ENCODE results near the gene PIGH. TPM values are rescaled to one million over a fixed set of nuclear protein-coding genes. Genes with fewer than 3 reads are reported as not detected.

The PIGH gene
- total RNA-seq, 1 experiment from 2014 or later: 19.4 TPM

GRCh38 chr14:67569651-67570290, 30.3 kb downstream of the PIGH start:
- no peak for DNase-seq
- no peaks in the 10 kb centered on the region for H3K36me3 ChIP-seq
- no peaks in the 10 kb centered on the region for H3K9me3 ChIP-seq
- H3K27me3 ChIP-seq: no peaks in the 10 kb centered on the region
- H3K4me3 ChIP-seq: no peak overlapping the region

GRCh38 chr14:67569011-67569650, 30.9 kb downstream of the PIGH start:
- H3K4me3 ChIP-seq: no peak overlapping the region
- H3K27me3 ChIP-seq: no peaks in the 10 kb centered on the region
- H3K9me3 ChIP-seq: no peaks in the 10 kb centered on the region
- no peaks in the 10 kb centered on the region for H3K36me3 ChIP-seq
- DNase-seq: no peak

GRCh38 chr14:67567654-67568053, 32.4 kb downstream of the PIGH start:
- H3K36me3 ChIP-seq: no peaks in the 10 kb centered on the region
- H3K27me3 ChIP-seq: no peaks in the 10 kb centered on the region
- DNase-seq: no peak
- no peaks in the 10 kb centered on the region for H3K9me3 ChIP-seq
- H3K4me3 ChIP-seq: no peak overlapping the region

- H3K4me3 ChIP-seq: no peak overlapping the region
- DNase-seq: no peak
- no peaks in the 10 kb centered on the region for H3K36me3 ChIP-seq
- no peaks in the 10 kb centered on the region for H3K9me3 ChIP-seq
- no peaks in the 10 kb centered on the region for H3K27me3 ChIP-seq
Measured at GRCh38 chr14:67566908-67567307, 33.2 kb downstream of the PIGH start.

GRCh38 chr14:67564236-67564635, 35.8 kb downstream of the PIGH start:
- H3K9me3 ChIP-seq: no peaks in the 10 kb centered on the region
- no peak overlapping the region for H3K4me3 ChIP-seq
- no peak for DNase-seq
- no peaks in the 10 kb centered on the region for H3K27me3 ChIP-seq
- H3K36me3 ChIP-seq: no peaks in the 10 kb centered on the region

GRCh38 chr14:67562776-67563150, 37.3 kb downstream of the PIGH start:
- H3K4me3 ChIP-seq: no peak overlapping the region
- H3K27me3 ChIP-seq: no peaks in the 10 kb centered on the region
- no peaks in the 10 kb centered on the region for H3K9me3 ChIP-seq
- no peaks in the 10 kb centered on the region for H3K36me3 ChIP-seq
- DNase-seq: no peak

GRCh38 chr14:67562025-67562775, 37.9 kb downstream of the PIGH start:
- H3K36me3 ChIP-seq: no peaks in the 10 kb centered on the region
- H3K4me3 ChIP-seq: no peak overlapping the region
- H3K27me3 ChIP-seq: no peaks in the 10 kb centered on the region
- no peak for DNase-seq
- no peaks in the 10 kb centered on the region for H3K9me3 ChIP-seq

- H3K9me3 ChIP-seq: no peaks in the 10 kb centered on the region
- H3K27me3 ChIP-seq: no peaks in the 10 kb centered on the region
- H3K36me3 ChIP-seq: no peaks in the 10 kb centered on the region
- no peak for DNase-seq
- no peak overlapping the region for H3K4me3 ChIP-seq
Measured at GRCh38 chr14:67559639-67560038, 40.4 kb downstream of the PIGH start.

GRCh38 chr14:67557656-67558055, 42.4 kb downstream of the PIGH start:
- Histone ChIP-seq H3K9me3 (no peaks in the 10 kb centered on the region), H3K36me3 (no peaks in the 10 kb centered on the region)
- no peak for DNase-seq

GRCh38 chr14:67557118-67557517, 43.0 kb downstream of the PIGH start:
- no peaks in the 10 kb centered on the region for H3K9me3 ChIP-seq
- no peak for DNase-seq
- no peak overlapping the region for H3K4me3 ChIP-seq
- H3K27me3 ChIP-seq: no peaks in the 10 kb centered on the region
- H3K36me3 ChIP-seq: no peaks in the 10 kb centered on the region

More at GRCh38 chr14:67557656-67558055, 42.4 kb downstream of the PIGH start:
- no peak overlapping the region for H3K4me3 ChIP-seq
- H3K27me3 ChIP-seq: no peaks in the 10 kb centered on the region

GRCh38 chr14:67556671-67557070, 43.4 kb downstream of the PIGH start:
- no peaks in the 10 kb centered on the region for H3K36me3 ChIP-seq
- no peak for DNase-seq
- H3K9me3 ChIP-seq: no peaks in the 10 kb centered on the region
- H3K4me3 ChIP-seq: no peak overlapping the region
- no peaks in the 10 kb centered on the region for H3K27me3 ChIP-seq

GRCh38 chr14:67555518-67556090, 44.5 kb downstream of the PIGH start:
- Histone ChIP-seq H3K36me3 (no peaks in the 10 kb centered on the region), H3K27me3 (no peaks in the 10 kb centered on the region), H3K9me3 (no peaks in the 10 kb centered on the region), H3K4me3 (no peak overlapping the region)
- no peak for DNase-seq

- DNase-seq: no peak
- H3K4me3 ChIP-seq: no peak overlapping the region
- no peaks in the 10 kb centered on the region for H3K9me3 ChIP-seq
- H3K36me3 ChIP-seq: no peaks in the 10 kb centered on the region
- H3K27me3 ChIP-seq: no peaks in the 10 kb centered on the region
Measured at GRCh38 chr14:67554341-67554740, 45.7 kb downstream of the PIGH start.

GRCh38 chr14:67553547-67553946, 46.5 kb downstream of the PIGH start:
- Histone ChIP-seq H3K9me3 (no peaks in the 10 kb centered on the region), H3K27me3 (no peaks in the 10 kb centered on the region), H3K36me3 (no peaks in the 10 kb centered on the region), H3K4me3 (no peak overlapping the region)
- DNase-seq: no peak

- no peaks in the 10 kb centered on the region for H3K9me3 ChIP-seq
- H3K4me3 ChIP-seq: no peak overlapping the region
Measured at GRCh38 chr14:67551940-67552339, 48.1 kb downstream of the PIGH start.

GRCh38 chr14:67551123-67551522, 48.9 kb downstream of the PIGH start:
- no peaks in the 10 kb centered on the region for H3K36me3 ChIP-seq
- no peaks in the 10 kb centered on the region for H3K9me3 ChIP-seq
- no peak overlapping the region for H3K4me3 ChIP-seq
- DNase-seq: no peak
- H3K27me3 ChIP-seq: no peaks in the 10 kb centered on the region

More at GRCh38 chr14:67551940-67552339, 48.1 kb downstream of the PIGH start:
- Histone ChIP-seq H3K36me3 (no peaks in the 10 kb centered on the region), H3K27me3 (no peaks in the 10 kb centered on the region)
- no peak for DNase-seq

GRCh38 chr14:67549734-67550133, 50.3 kb downstream of the PIGH start:
- H3K36me3 ChIP-seq: no peaks in the 10 kb centered on the region
- H3K4me3 ChIP-seq: no peak overlapping the region
- DNase-seq: no peak
- no peaks in the 10 kb centered on the region for H3K27me3 ChIP-seq
- H3K9me3 ChIP-seq: no peaks in the 10 kb centered on the region

All from MG63 (cell line).